LNCaP clone FGC (cell line): ENCODE measurements around the gene NOL9.

Experiments
- DNase-seq: peaks from one replicate; pipeline ENCODE4 v3.0.0-alpha.2; 2011; ENCODE audit warnings: low read depth
- H3K4me3 ChIP-seq: 2 replicates; pipeline ENCODE4 v1.5.1; 2011; ENCODE audit warnings: mild to moderate bottlenecking, low read depth, low read length, control low read depth
- CTCF ChIP-seq: IDR thresholded peaks from 2 replicates; pipeline ENCODE4 v1.5.1; 2012; ENCODE audit warnings: mild to moderate bottlenecking; ENCODE audit not compliant: control insufficient read depth, insufficient read depth; ENCODE audit errors: extremely low read depth

The NOL9 gene

GRCh38 chr1:6498576-6499111, 55.7 kb downstream of the NOL9 start:
- TF ChIP-seq CTCF: no peak
- H3K4me3 ChIP-seq: no peak overlapping the region
- no peak for DNase-seq

GRCh38 chr1:6497867-6498575, 56.3 kb downstream of the NOL9 start:
- H3K4me3 ChIP-seq: peak overlapping the region; percentile 54
- no peak for DNase-seq
- TF ChIP-seq CTCF: no peak

GRCh38 chr1:6497215-6497866, 57.0 kb downstream of the NOL9 start:
- TF ChIP-seq CTCF: no peak
- no peak for DNase-seq
- H3K4me3 ChIP-seq: peak overlapping the region; percentile 54

GRCh38 chr1:6496890-6497214, 57.5 kb downstream of the NOL9 start:
- DNase-seq: no peak
- peak overlapping the region; percentile 44 for H3K4me3 ChIP-seq
- no peak for TF ChIP-seq CTCF

- H3K4me3 ChIP-seq: no peak overlapping the region
- no peak for TF ChIP-seq CTCF
- no peak for DNase-seq
Measured at GRCh38 chr1:6496365-6496721, 58.0 kb downstream of the NOL9 start.

GRCh38 chr1:6495540-6496364, 58.6 kb downstream of the NOL9 start:
- H3K4me3 ChIP-seq: no peak overlapping the region
- TF ChIP-seq CTCF: no peak
- no peak for DNase-seq
